DOHH2 (cell line): ENCODE results near the gene SH3RF3.

Experiments used
- H3F3A ChIP-seq: fragments of 200-600 bp; sonication (generic), shearing (Covaris generic); 2 replicates; pipeline ENCODE4 v1.6.0; 2016; ENCODE audit warnings: antibody characterized with exemption, mild to moderate bottlenecking; ENCODE audit not compliant: control insufficient read depth, insufficient read depth
- H3K27ac ChIP-seq: fragments of 200-600 bp; sonication (generic); 2 replicates; pipeline ENCODE4 v1.5.1; 2014; ENCODE audit warnings: low read depth, mild to moderate bottlenecking, low read length, moderate library complexity
- H3K27me3 ChIP-seq: fragments of 200-600 bp; sonication (generic); 2 replicates; pipeline ENCODE4 v1.6.1; 2014; ENCODE audit warnings: mild to moderate bottlenecking, low read length, mixed read lengths; ENCODE audit not compliant: control insufficient read depth
- H3K36me3 ChIP-seq: fragments of 200-600 bp; sonication (generic); 2 replicates; pipeline ENCODE4 v1.6.1; 2014; ENCODE audit warnings: mild to moderate bottlenecking, low read length, moderate library complexity, mixed read lengths; ENCODE audit not compliant: control insufficient read depth
- H3K4me1 ChIP-seq: fragments of 200-600 bp; sonication (generic); 2 replicates; pipeline ENCODE4 v1.6.1; 2014; ENCODE audit warnings: mild to moderate bottlenecking, low read length, mixed read lengths; ENCODE audit not compliant: control insufficient read depth
- H3K4me2 ChIP-seq: fragments of 200-600 bp; sonication (generic); 2 replicates; pipeline ENCODE4 v1.6.0; 2014; ENCODE audit warnings: mild to moderate bottlenecking, low read length, moderate library complexity
- H3K4me3 ChIP-seq: fragments of 200-600 bp; sonication (generic); 2 replicates; pipeline ENCODE4 v1.5.1; 2014; ENCODE audit warnings: mild to moderate bottlenecking, low read length, mixed read lengths
- H3K79me2 ChIP-seq: fragments of 200-600 bp; sonication (generic); 2 replicates; pipeline ENCODE4 v1.6.1; 2014; ENCODE audit warnings: mild to moderate bottlenecking, low read length, mixed read lengths; ENCODE audit not compliant: control insufficient read depth
- H3K9me2 ChIP-seq: fragments of 200-600 bp; sonication (generic); replicated peaks from 2 replicates; pipeline ENCODE4 v1.6.1; 2014; ENCODE audit warnings: mild to moderate bottlenecking, low read length, mixed read lengths; ENCODE audit not compliant: control insufficient read depth
- H3K9me3 ChIP-seq: fragments of 200-600 bp; sonication (generic); 2 replicates; pipeline ENCODE4 v1.6.1; 2014; ENCODE audit warnings: antibody characterized with exemption, low read length, mixed read lengths; ENCODE audit not compliant: control insufficient read depth, insufficient read depth
- H4K20me1 ChIP-seq: fragments of 200-600 bp; sonication (generic); 2 replicates; pipeline ENCODE4 v1.6.0; 2014; ENCODE audit warnings: low read depth, mild to moderate bottlenecking, antibody characterized with exemption, low read length, moderate library complexity; ENCODE audit not compliant: control insufficient read depth, insufficient read depth
- EZH2phosphoT487 ChIP-seq: fragments of 200-600 bp; sonication (generic); IDR thresholded peaks from 2 replicates; pipeline ENCODE4 v1.6.1; 2017; ENCODE audit warnings: borderline replicate concordance, mild to moderate bottlenecking, antibody characterized with exemption, low read length, moderate library complexity, mixed read lengths
- TF ChIP-seq, protein P1 (sequence below): fragments of 200-600 bp; sonication (generic); IDR thresholded peaks from one replicate; pipeline ENCODE4 v1.5.1; 2014; ENCODE audit warnings: antibody characterized with exemption, mild to moderate bottlenecking, low read depth, low read length; ENCODE audit not compliant: poor library complexity, severe bottlenecking

The SH3RF3 gene

GRCh38 chr2:109210431-109211200 lies 81.6 kb downstream of the SH3RF3 start:
- H3K9me2 ChIP-seq: no peaks in the 10 kb centered on the region
- no peaks in the 10 kb centered on the region for H3K4me1 ChIP-seq
- H3K27me3 ChIP-seq: peaks cover 2% of the 10 kb centered on the region; the same call in 1 of the 2 replicates
- TF ChIP-seq, protein P1, sequence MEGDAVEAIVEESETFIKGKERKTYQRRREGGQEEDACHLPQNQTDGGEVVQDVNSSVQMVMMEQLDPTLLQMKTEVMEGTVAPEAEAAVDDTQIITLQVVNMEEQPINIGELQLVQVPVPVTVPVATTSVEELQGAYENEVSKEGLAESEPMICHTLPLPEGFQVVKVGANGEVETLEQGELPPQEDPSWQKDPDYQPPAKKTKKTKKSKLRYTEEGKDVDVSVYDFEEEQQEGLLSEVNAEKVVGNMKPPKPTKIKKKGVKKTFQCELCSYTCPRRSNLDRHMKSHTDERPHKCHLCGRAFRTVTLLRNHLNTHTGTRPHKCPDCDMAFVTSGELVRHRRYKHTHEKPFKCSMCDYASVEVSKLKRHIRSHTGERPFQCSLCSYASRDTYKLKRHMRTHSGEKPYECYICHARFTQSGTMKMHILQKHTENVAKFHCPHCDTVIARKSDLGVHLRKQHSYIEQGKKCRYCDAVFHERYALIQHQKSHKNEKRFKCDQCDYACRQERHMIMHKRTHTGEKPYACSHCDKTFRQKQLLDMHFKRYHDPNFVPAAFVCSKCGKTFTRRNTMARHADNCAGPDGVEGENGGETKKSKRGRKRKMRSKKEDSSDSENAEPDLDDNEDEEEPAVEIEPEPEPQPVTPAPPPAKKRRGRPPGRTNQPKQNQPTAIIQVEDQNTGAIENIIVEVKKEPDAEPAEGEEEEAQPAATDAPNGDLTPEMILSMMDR: no peak
- no peak for TF ChIP-seq EZH2phosphoT487
- H3K36me3 ChIP-seq: no peaks in the 10 kb centered on the region
- H3F3A ChIP-seq: no peaks in the 10 kb centered on the region
- no peaks in the 10 kb centered on the region for H4K20me1 ChIP-seq
- no peak overlapping the region for H3K4me2 ChIP-seq
- H3K79me2 ChIP-seq: no peaks in the 10 kb centered on the region
- H3K9me3 ChIP-seq: no peaks in the 10 kb centered on the region
- no peak overlapping the region for H3K27ac ChIP-seq
- H3K4me3 ChIP-seq: no peak overlapping the region

GRCh38 chr2:109211315-109211714 lies 82.3 kb downstream of the SH3RF3 start:
- peaks cover 2% of the 10 kb centered on the region; the same call in 1 of the 2 replicates for H3K27me3 ChIP-seq
- TF ChIP-seq, protein P1: no peak
- TF ChIP-seq EZH2phosphoT487: no peak
- H3K36me3 ChIP-seq: no peaks in the 10 kb centered on the region
- H3K9me3 ChIP-seq: no peaks in the 10 kb centered on the region
- no peaks in the 10 kb centered on the region for H3K4me1 ChIP-seq
- no peak overlapping the region for H3K27ac ChIP-seq
- no peaks in the 10 kb centered on the region for H3K79me2 ChIP-seq
- no peak overlapping the region for H3K4me2 ChIP-seq
- no peaks in the 10 kb centered on the region for H3F3A ChIP-seq
- H3K9me2 ChIP-seq: no peaks in the 10 kb centered on the region
- H3K4me3 ChIP-seq: no peak overlapping the region
- H4K20me1 ChIP-seq: no peaks in the 10 kb centered on the region

DNA sequence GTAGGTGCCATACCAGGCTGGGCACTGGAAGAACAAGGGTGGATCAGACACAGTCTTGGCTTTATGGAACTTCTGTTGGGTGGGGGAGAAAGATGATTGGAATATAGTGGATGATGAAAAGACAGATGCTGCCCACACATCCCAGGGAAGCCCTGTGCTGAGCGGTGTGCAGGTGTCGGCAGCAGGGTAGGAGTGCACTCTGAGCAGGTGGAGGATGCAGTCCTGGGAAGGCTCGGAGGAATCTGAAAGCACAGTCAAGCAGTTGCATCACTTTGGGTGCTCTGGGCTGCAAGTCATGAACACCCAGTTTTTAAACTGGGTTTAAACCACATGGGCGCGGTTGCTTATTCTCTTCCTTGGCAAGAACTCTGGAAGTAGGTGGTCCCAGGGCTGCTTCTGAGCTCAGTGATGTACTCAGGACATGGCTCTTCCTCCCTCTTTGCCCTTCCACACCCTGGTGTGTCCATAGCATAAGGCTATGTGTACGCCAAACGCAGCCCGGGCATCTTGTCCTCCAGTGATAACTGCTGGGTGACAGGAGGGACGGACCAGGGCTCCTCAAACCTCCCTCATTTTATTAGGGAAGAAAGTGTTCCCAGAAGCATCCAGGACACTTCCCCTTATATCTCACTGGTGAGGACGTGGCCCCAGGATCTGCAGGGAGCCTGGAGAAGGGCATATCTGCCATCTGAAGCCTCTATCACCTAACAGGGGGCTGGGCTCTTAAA lies 84.0 kb downstream of the SH3RF3 start:
- no peaks in the 10 kb centered on the region for H3K36me3 ChIP-seq
- no peaks in the 10 kb centered on the region for H3F3A ChIP-seq
- H3K4me3 ChIP-seq: no peak overlapping the region
- no peak overlapping the region for H3K4me2 ChIP-seq
- no peaks in the 10 kb centered on the region for H3K4me1 ChIP-seq
- no peaks in the 10 kb centered on the region for H4K20me1 ChIP-seq
- peaks cover 6% of the 10 kb centered on the region for H3K27me3 ChIP-seq
- no peaks in the 10 kb centered on the region for H3K9me3 ChIP-seq
- TF ChIP-seq, protein P1: no peak
- TF ChIP-seq EZH2phosphoT487: no peak
- no peaks in the 10 kb centered on the region for H3K79me2 ChIP-seq
- H3K27ac ChIP-seq: no peak overlapping the region
- no peaks in the 10 kb centered on the region for H3K9me2 ChIP-seq
